Stimulated activated CD4-positive, alpha-beta T cell treated with anti-CD3 and anti-CD28 coated beads, TNF-alpha, amount 100 ng/mL, for 24 hours (primary cell): Measurements from ENCODE around the gene TXNDC5.
"Not testable (repeated sequence)": the region's sequence is repeated elsewhere in the genome, so short reads cannot be mapped to it uniquely, and the experiment has no call there.

ENCODE experiments used
- DNase-seq, 3 experiments: peaks; one replicate each; pipeline ENCODE4 v3.0.0-alpha.2; 2020; ENCODE audit warnings: low read depth in 3 of 3

Gene TXNDC5

GRCh38 chr6:7914311-7914710 is 3.7 kb upstream of the TXNDC5 start:
- no peak for DNase-seq

DNA sequence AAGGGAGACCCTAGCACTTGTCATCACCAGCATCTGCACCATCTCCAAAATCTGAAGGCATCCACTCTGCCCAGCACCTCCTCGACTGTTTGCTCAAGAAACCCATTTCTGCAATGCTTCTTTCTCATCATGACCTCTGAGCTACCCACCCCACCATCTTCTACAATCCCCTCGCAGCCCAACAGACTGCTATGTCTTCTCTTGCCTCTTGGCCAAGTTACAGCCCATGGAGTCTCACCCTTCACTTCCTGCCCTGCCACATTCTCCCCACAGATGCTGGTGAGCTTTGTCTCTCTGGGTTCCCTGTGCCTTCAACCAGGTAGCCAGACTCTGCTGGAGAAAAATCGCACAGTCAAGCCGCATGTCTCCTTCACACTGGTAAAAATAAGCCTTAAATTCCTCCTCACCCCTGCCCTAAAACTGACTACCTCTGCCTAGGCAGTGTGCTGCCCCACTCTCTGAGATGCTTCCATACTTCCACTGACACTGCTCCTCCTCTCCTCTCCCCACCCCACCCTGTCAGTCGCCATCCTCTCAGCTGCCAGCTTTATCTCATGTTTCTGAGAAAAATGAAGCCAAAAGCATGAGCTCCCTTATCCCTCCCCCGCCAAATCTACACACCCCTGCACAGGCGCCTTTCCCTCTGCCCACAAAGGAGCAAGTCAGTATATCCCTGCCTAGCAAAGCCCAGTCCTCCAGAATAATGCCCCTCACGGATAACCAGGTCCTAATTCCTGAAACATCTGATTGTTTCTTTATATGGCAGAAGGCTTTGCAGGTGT is 2.3 kb upstream of the TXNDC5 start:
- no peak for DNase-seq

- no peak for DNase-seq
Observed at GRCh38 chr6:7912024-7912423, 1.4 kb upstream of the TXNDC5 start.

- DNase-seq: no peak
Observed at GRCh38 chr6:7911345-7911725, 747 bp upstream of the TXNDC5 start.

GRCh38 chr6:7910298-7910653 is 312 bp downstream of the TXNDC5 start:
- DNase-seq: no peak

DNA sequence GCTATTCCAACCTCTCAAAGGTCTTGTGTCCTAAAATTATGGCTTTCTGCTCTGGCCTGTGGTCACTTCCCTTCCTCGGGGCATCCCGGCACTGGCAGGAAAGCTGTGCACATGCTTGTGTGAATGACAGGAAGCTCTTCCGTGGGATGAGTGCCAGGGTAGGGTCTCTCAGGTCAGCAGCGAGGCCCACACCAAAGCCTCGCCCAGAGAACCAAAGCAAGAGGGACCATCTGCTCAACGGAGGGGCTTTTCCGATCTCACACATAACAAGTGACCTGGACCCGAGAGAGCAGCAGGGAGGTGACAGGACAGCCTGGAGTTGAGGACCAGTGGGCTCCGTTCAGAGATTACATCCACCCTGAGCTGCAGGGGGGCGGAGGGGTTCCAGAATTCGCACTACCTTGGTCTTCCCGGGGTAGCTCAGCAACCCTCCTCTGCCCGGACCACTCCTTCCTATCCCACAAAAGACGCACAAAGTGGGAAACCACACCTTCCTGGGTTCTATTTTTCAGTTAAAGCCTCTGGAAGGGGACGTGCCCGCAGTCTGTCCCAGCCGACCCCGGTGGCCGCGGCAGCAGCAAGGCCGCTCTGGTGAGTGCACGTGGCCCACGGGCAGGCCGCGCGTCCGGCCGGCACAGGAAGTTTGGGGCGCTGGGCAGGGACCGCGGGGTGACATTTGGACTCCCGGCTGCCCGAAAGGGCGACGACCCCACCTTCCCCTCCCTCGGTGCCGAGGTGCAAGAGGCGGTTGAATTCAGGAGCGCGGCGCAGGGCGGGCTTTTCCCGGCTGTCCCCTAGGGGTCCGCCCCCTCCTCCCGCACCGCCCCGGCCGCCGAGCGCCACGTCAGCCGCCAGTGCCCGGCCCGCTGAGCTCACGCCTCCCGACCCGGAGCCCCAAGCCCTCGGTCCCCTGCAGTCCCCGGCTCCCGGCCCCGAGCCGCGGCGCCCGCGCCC is 988 bp downstream of the TXNDC5 start:
- DNase-seq: peak; percentile 24 to 58 (median 31)

DNA sequence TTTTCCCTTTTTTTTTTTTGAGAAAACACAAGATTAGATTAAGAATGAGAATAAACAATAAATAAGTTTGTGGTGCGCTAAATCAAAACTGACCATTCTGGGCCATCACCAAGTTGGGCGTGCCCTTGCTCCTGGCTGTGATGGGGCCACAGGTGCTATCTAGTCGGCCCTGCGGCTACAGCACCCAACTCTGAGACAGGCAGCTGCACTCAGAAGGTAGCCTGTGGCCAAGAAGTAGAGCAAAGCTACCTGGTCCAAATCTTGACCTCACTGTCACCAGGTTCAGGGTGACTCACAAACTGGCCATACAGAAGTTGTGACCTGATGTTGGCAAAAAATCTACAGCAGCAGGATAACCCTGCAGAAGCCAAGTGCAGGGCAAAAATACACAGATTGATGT is 3.4 kb downstream of the TXNDC5 start:
- no peak for DNase-seq

DNA sequence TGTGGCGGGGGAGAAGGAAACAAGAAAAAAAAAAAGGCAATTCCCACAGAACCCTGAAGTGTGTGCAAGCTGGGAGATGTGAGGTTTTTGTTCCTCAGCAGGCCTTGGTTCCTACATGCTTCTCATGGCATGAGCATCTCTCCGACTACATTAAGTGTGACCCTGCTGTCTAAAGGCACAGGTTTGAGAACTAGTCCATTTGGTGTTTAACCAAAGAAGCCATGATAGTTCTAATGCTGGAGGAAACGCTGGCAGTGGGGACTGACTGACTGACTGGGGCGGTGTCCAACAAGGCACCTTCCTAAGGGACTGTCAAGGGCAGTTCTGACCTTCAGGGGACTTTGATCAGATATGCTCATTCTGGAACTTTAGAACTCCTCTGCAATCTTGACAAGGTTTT is 3.8 kb downstream of the TXNDC5 start:
- no peak for DNase-seq

DNA sequence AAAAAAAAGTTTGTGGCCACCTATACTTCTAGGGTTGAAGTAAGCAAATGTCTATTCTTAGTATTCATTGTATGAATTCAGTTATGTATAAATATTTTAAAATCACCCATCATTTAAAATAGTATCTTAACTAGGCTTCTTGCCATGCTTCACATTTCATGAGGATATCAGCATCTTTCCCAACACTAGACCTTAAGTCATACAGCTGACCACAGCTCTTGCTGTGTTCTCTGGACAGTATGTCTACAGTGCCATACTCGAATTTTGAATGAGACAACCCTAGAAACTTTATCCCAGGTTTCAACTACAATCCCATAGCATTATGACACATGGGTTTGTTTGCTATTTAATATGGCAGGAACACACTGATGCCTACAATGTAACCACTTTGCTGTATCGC is 5.2 kb downstream of the TXNDC5 start:
- no peak for DNase-seq

DNA sequence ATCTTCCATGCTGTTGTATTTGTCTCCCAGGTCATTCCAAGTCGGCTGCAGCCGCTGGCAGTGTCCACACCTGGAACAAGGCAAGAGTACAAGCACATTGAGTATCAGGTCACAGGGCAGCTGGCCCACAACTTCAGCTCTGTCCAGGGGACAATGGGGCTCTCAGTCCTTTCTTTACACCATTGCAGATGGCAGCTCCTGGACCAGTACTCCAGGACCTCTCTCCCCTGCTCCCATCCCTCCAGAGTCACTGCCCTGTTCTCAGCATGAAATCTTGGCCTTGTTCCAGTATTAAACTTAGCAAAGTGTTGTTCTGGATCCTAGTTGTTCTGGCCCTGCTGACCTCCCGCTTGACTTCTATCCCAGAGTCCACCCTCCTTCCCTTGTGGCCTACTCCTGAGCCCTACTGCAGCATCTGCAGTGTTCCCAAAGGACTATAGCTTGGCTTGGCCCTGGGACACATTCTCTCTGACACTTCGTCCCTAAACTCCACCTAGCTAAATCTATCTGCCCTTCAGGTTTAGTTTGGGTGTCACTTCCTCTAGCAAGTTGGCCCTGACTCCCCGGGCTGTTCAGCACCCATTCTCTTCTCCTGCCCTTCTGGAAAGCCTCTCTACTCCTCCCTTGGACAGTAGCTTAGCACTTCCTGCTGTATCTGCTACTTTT is 5.8 kb downstream of the TXNDC5 start:
- no peak for DNase-seq

DNA sequence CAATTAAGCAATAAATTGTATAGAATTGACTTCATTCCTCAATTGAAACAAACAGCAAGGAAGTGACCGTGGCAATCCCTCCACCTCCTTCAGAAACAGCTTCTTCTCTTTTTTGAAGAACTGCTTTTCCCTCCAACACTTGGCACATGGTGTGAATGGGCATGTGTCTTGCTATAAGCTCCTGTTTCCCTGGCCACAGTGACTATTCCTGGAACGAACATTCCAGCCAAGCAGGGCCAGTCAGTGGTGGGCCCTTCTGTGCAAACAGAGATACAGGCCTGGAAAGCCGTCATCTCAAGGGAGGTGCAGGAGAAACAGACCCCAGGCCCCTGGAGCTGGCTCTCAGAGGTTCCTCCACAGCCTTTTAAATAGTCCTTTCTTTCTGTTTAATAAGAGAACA is 6.9 kb downstream of the TXNDC5 start:
- no peak for DNase-seq

GRCh38 chr6:7902867-7903266 is 7.7 kb downstream of the TXNDC5 start:
- no peak for DNase-seq

DNA sequence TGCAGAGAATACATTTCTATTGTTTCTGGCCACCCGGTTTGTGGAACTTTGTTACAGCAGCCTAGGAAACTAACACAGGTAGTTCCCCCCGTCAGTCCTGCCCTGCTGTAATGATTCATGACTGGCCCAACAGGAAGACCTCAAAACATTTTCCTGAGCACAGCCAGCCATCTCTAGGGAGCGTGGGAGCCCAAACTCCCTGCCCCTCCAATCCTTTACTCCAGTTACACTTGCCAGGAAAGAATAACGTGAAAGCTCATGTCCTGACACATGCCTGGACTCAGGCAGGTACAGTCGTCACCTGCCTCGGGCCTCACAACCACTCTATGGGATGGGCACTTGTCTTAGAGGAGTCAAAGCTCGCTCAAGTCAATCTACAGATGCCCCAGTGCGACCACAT is 8.4 kb downstream of the TXNDC5 start:
- no peak for DNase-seq

GRCh38 chr6:7901780-7902179 is 8.8 kb downstream of the TXNDC5 start:
- no peak for DNase-seq

DNA sequence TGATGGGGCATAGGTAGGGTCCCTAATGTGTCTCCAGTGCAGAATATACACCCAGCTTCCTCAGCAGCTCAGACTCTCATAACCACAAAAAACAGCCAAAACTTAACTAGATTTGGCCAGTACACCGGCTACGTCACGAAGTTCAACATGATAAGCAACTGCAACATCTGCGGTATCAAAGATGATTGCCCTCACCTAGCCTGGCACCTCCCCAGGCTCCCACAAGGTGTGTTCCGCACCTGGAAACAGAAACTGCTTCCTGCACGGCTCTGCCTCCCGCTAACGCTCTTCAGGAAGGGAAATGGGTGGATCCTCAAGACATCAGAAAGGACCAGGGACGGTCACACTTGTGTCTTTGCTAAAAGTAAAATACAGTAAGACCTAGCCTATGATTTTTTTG is 9.5 kb downstream of the TXNDC5 start:
- DNase-seq: no peak

DNA sequence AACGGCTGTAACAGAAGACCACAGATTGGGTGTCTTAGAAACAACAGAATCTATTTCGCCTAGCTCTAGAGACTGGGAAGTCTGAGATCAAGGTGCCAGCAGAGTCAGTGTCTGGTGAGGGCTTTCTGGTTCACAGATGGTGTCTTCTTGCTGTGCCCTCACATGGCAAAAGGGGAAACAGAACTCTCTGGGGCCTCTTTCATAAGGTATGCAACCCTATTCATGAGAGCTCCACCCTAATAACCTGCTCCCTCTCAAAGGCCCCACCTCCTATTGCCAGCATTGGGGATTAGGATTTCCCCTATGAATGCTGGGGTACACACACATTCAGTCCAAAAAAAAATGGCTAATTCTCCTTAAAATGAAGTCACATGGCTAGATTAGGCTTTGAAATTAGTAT is 10.0 kb downstream of the TXNDC5 start:
- no peak for DNase-seq

- DNase-seq: no peak
Observed at GRCh38 chr6:7899889-7900213, 10.7 kb downstream of the TXNDC5 start.

GRCh38 chr6:7899101-7899888 is 11.3 kb downstream of the TXNDC5 start:
- DNase-seq: no peak

- DNase-seq: not testable (repeated sequence)
Observed at GRCh38 chr6:7898193-7898586, 12.4 kb downstream of the TXNDC5 start.

DNA sequence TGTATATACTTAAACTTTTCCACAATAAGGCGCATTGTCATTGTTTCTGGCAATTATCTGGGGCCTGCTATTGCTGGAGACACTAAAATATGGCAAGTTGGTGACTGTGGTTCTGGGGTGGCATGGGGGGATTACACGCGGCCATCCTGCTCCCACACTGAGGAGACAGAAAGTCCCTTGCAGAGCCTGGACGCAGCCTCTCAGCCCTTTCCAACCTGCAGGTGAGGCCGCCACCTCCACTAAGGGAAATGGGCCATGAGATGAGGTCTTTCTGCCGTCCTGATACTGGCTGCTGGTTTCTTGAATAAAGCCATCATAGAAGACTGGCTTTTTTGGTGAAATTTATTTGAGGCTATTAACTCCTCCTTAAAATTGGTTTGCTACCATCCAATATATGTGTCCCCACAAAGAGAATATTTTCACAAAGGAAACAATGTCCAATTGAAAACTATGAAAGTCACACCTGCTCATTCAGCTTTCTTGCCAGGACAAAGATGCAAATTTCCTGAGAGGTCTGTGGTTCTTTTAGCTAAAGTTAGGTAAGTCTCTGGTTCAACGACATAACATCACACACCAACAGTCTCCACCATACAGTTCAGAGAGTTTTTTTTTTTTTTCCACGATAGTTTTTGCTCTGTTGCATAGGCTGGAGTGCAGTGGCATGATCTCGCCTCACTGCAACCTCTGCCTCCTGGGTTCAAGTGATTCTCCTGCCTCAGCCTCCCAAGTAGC is 13.0 kb downstream of the TXNDC5 start:
- DNase-seq: no peak

GRCh38 chr6:7896465-7896987 is 14.1 kb downstream of the TXNDC5 start:
- no peak for DNase-seq
